B cell (primary cell): ENCODE data around the gene TBX18. TPM values are rescaled to one million over a fixed set of nuclear protein-coding genes. Genes with fewer than 3 reads are reported as not detected.

ENCODE experiments used
- ATAC-seq: fragments of 200-7000 bp; cut with Tn5 transposase; one replicate; pipeline ENCODE4 v1.10.0; 2021; ENCODE audit warnings: low read depth, mild to moderate bottlenecking, moderate number of reproducible peaks, moderate library complexity
- CTCF ChIA-PET: fragments of 350-600 bp; sonication (Branson Sonifier 250); formaldehyde crosslinking; loops from one replicate; lab custom pipeline; 2021; ENCODE audit warnings: antibody characterized with exemption, inconsistent platforms; lab: Charles Lee
- POLR2A ChIA-PET: fragments of 350-600 bp; sonication (Branson Sonifier 250); formaldehyde crosslinking; loops from one replicate; lab custom pipeline; 2021; ENCODE audit warnings: antibody characterized with exemption; lab: Charles Lee
- DNase-seq: peaks from one replicate; pipeline ENCODE4 v3.0.0; 2013
- H2AFZ ChIP-seq: 2 replicates; pipeline ENCODE4 v1.6.1; 2012; ENCODE audit warnings: mild to moderate bottlenecking, low read depth, low read length; ENCODE audit not compliant: insufficient read depth, poor library complexity, severe bottlenecking
- H3K27ac ChIP-seq, 2 donors: 1 replicate in 1 of 2; 2 replicates in 1 of 2; pipeline ENCODE4 v1.5.1; 2012 to 2013; ENCODE audit warnings: low read length in 2 of 2, mild to moderate bottlenecking in 2 of 2, moderate library complexity in 1 of 2
- H3K27me3 ChIP-seq, 4 experiments: fragments of 200-600 bp in 1 of 4; sonication (generic) in 1 of 4; replicated peaks in 1 of 4; 1 replicate in 2 of 4; 2 replicates in 2 of 4; pipeline versions ENCODE4 v1.6.1 to v1.7.0; 2013 to 2016; ENCODE audit warnings: low read length in 3 of 4, mild to moderate bottlenecking in 2 of 4, mixed read lengths in 1 of 4, moderate library complexity in 1 of 4; ENCODE audit not compliant: insufficient read depth in 4 of 4, control insufficient read depth in 3 of 4; ENCODE audit errors: control extremely low read depth in 1 of 4
- H3K36me3 ChIP-seq, 2 experiments: replicated peaks in 1 of 2; 1 replicate in 1 of 2; 2 replicates in 1 of 2; pipeline versions ENCODE4 v1.6.1 to v1.7.1; 2013; ENCODE audit warnings: low read length in 1 of 2; ENCODE audit not compliant: insufficient read depth in 2 of 2, control insufficient read depth in 1 of 2; ENCODE audit errors: control extremely low read depth in 1 of 2, extremely low read depth in 1 of 2
- H3K4me1 ChIP-seq, 2 donors: fragments of 200-600 bp in 1 of 2; sonication (generic) in 1 of 2; 1 replicate in 1 of 2; 2 replicates in 1 of 2; pipeline versions ENCODE4 v1.5.1 to v1.6.1; 2013 to 2017; ENCODE audit warnings: low read length in 2 of 2; ENCODE audit not compliant: control insufficient read depth in 2 of 2, insufficient read depth in 2 of 2
- H3K4me2 ChIP-seq: replicated peaks from 2 replicates; pipeline ENCODE3; 2012; ENCODE audit warnings: mild to moderate bottlenecking, low read depth, low read length; ENCODE audit not compliant: poor library complexity, severe bottlenecking
- H3K4me3 ChIP-seq, 5 experiments: fragments of 200-600 bp in 1 of 5; sonication (generic) in 1 of 5; 1 replicate in 3 of 5; 2 replicates in 2 of 5; pipeline versions ENCODE4 v1.5.1 to v1.7.0; 2011 to 2016; ENCODE audit warnings: low read length in 4 of 5, mild to moderate bottlenecking in 4 of 5, low read depth in 2 of 5, control low read depth in 1 of 5, moderate library complexity in 1 of 5; ENCODE audit not compliant: insufficient read depth in 1 of 5; ENCODE audit errors: control extremely low read depth in 1 of 5, extremely low read depth in 1 of 5
- H3K79me2 ChIP-seq: fragments of 200-600 bp; sonication (generic); one replicate; pipeline ENCODE4 v1.6.0; 2016; ENCODE audit warnings: low read length; ENCODE audit not compliant: control insufficient read depth, insufficient read depth
- H3K9ac ChIP-seq: fragments of 200-600 bp; sonication (generic); 2 replicates; pipeline ENCODE4 v1.6.1; 2017; ENCODE audit warnings: mild to moderate bottlenecking, low read length, moderate library complexity
- H3K9me3 ChIP-seq, 3 donors: one replicate each; pipeline versions ENCODE4 v1.6.1 to v1.7.1; 2013; ENCODE audit warnings: low read length in 2 of 3; ENCODE audit not compliant: control insufficient read depth in 2 of 3, insufficient read depth in 1 of 3; ENCODE audit errors: control extremely low read depth in 1 of 3
- H4K20me1 ChIP-seq: 2 replicates; pipeline ENCODE4 v1.6.0; 2012; ENCODE audit warnings: mild to moderate bottlenecking, low read length; ENCODE audit not compliant: insufficient read depth, control insufficient read depth, poor library complexity, severe bottlenecking
- H3K27ac Mint-ChIP-seq: one replicate; pipeline ENCODE4 v1.8.0; 2021; ENCODE audit warnings: mixed read lengths
- H3K27me3 Mint-ChIP-seq: one replicate; pipeline ENCODE4 v1.8.0; 2021; ENCODE audit warnings: mixed read lengths
- H3K4me1 Mint-ChIP-seq: one replicate; pipeline ENCODE4 v1.8.0; 2021; ENCODE audit warnings: mixed read lengths
- H3K4me3 Mint-ChIP-seq: one replicate; pipeline ENCODE4 v1.8.0; 2021; ENCODE audit warnings: mixed read lengths
- H3K9me3 Mint-ChIP-seq: one replicate; pipeline ENCODE4 v1.8.0; 2022; ENCODE audit warnings: mixed read lengths; ENCODE audit not compliant: insufficient read depth
- EZH2 ChIP-seq: IDR thresholded peaks from 2 replicates; pipeline ENCODE4 v1.6.1; 2012; ENCODE audit warnings: borderline replicate concordance, low read depth, mild to moderate bottlenecking, moderate library complexity, low read length; ENCODE audit not compliant: insufficient read depth, poor library complexity, severe bottlenecking
- intact Hi-C: fragments of 100-400 bp; cut with micrococcal nuclease; formaldehyde crosslinking; loops from one replicate; pipeline ENCODE4 v1.10.0; 2022
- polyA plus RNA-seq: library from polyadenylated mRNA; depleted of rRNA; stranded (reverse); fragments of >200 nt; gene quantifications from 2 replicates; pipeline ENCODE4 v1.2.3, GENCODE V29; 2012
- total RNA-seq, 2 donors: library from RNA; stranded (reverse); fragments of 120-200 nt in 1 of 2; gene quantifications; 1 replicate in 1 of 2; 2 replicates in 1 of 2; pipeline versions ENCODE4 v1.2.3 to v1.2.4, GENCODE V29; 2013 to 2022
- TF ChIP-seq, protein P1 (sequence below): fragments of 200-600 bp; IDR thresholded peaks from one replicate; pipeline ENCODE4 v1.8.0; 2022; ENCODE audit warnings: antibody characterized with exemption, mild to moderate bottlenecking

Gene TBX18
- total and polyA plus RNA-seq, 2 donors (not counting 1 experiment from before 2014, with no cell fraction given): not detected

DNA sequence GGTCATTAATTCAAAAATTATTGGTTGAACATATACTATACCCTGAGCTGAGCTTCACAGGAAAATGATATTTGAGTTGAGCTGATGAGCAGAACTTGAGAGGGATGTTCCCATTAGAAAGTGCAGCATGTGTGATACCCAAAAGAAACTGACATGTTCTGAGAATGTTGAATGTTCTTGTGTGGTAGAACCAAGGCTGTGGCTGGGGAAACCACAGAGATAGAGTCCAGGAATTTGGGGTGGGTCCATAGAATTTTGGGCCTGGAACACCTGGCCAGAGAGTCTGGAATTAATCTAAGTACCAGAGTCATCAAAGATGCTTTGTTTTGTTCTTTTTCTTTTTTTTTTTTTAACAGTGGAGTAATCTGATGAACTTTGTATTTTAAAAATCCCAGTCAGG lies 88.7 kb downstream of the TBX18 start:
- H3K27ac Mint-ChIP-seq: no peak overlapping the region
- intact Hi-C loops: no loop called here
- Histone ChIP-seq H3K27me3 (no peaks in the 10 kb centered on the region), H3K4me3 (no peak overlapping the region), H2AFZ (no peak overlapping the region), H3K9me3 (peaks cover 0 to 4% (median 0%) of the 10 kb centered on the region in 3 donors), H3K9ac (no peak overlapping the region), H3K36me3 (no peaks in the 10 kb centered on the region), H4K20me1 (no peaks in the 10 kb centered on the region), H3K27ac (no peak overlapping the region), H3K4me2 (no peak overlapping the region), H3K4me1 (no peaks in the 10 kb centered on the region), H3K79me2 (no peaks in the 10 kb centered on the region)
- TF ChIP-seq, protein P1, sequence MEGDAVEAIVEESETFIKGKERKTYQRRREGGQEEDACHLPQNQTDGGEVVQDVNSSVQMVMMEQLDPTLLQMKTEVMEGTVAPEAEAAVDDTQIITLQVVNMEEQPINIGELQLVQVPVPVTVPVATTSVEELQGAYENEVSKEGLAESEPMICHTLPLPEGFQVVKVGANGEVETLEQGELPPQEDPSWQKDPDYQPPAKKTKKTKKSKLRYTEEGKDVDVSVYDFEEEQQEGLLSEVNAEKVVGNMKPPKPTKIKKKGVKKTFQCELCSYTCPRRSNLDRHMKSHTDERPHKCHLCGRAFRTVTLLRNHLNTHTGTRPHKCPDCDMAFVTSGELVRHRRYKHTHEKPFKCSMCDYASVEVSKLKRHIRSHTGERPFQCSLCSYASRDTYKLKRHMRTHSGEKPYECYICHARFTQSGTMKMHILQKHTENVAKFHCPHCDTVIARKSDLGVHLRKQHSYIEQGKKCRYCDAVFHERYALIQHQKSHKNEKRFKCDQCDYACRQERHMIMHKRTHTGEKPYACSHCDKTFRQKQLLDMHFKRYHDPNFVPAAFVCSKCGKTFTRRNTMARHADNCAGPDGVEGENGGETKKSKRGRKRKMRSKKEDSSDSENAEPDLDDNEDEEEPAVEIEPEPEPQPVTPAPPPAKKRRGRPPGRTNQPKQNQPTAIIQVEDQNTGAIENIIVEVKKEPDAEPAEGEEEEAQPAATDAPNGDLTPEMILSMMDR: no peak
- ChIA-PET POLR2A (no interaction called here), CTCF (no interaction called here)
- H3K4me1 Mint-ChIP-seq: no peaks in the 10 kb centered on the region
- peaks cover 2% of the 10 kb centered on the region for H3K9me3 Mint-ChIP-seq
- H3K4me3 Mint-ChIP-seq: no peak overlapping the region
- DNase-seq (no peak), ATAC-seq (no peak)
- no peaks in the 10 kb centered on the region for H3K27me3 Mint-ChIP-seq

DNA sequence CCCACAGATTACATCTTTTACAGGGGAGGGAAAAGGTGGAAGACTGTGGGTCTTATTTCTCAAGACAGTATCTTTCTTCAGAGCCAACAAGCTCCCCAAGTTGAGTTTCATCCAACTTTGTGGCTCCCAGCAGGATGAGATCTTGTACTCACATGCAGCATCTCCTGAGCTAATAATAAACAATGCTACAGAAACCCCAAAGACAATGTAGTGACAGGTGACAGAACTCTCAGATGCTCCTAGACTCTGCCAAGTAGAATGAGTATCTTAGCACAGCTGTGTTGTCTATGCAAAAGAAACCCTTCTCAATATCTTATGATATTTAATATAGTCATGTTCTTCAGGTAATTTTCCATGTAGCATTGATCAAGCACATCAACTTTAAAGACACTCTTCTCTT lies 90.0 kb downstream of the TBX18 start:
- Mint-ChIP-seq H3K27ac (no peak overlapping the region), H3K4me3 (no peak overlapping the region), H3K4me1 (no peaks in the 10 kb centered on the region), H3K9me3 (peaks cover 2% of the 10 kb centered on the region), H3K27me3 (no peaks in the 10 kb centered on the region)
- H3K27ac ChIP-seq: no peak overlapping the region
- ATAC-seq: no peak
- H3K79me2 ChIP-seq: no peaks in the 10 kb centered on the region
- peaks cover 0 to 4% (median 0%) of the 10 kb centered on the region in 3 donors for H3K9me3 ChIP-seq
- no peak overlapping the region for H3K4me2 ChIP-seq
- no peaks in the 10 kb centered on the region for H4K20me1 ChIP-seq
- no peaks in the 10 kb centered on the region for H3K36me3 ChIP-seq
- DNase-seq: no peak
- H3K4me1 ChIP-seq: no peaks in the 10 kb centered on the region
- CTCF ChIA-PET: no interaction called here
- no peak overlapping the region for H3K4me3 ChIP-seq
- intact Hi-C loops: no loop called here
- H3K9ac ChIP-seq: no peak overlapping the region
- POLR2A ChIA-PET: no interaction called here
- H3K27me3 ChIP-seq: no peaks in the 10 kb centered on the region
- TF ChIP-seq, protein P1: no peak
- TF ChIP-seq EZH2: no peak
- no peak overlapping the region for H2AFZ ChIP-seq
